K562 (cell line): ENCODE data around the gene ETS1. TPM values are rescaled to one million over a fixed set of nuclear protein-coding genes. Genes with fewer than 3 reads are reported as not detected.

Experiments used
- ATAC-seq: fragments of 200-7000 bp; cut with Tn5 transposase; 3 replicates; pipeline ENCODE4 v1.9.1; 2020; ENCODE audit warnings: moderate library complexity
- BruUV-seq: library from RNA; stranded (reverse); fragments of 400-500 nt; replicated peaks from 2 replicates; lab custom pipeline; 2021; lab: Mats Ljungman, UMichigan
- CTCF ChIA-PET: fragments of 300-600 bp; formaldehyde crosslinking; extraction: SDS; loops from one replicate; lab custom pipeline; 2021; ENCODE audit warnings: low intra/inter-chr PET ratio; lab: Yijun Ruan, JAX
- POLR2A ChIA-PET: fragments of 300-600, 350-650 bp; sonication (Branson Sonifier 250); formaldehyde crosslinking; extraction: SDS; loops from one replicate; lab custom pipeline; 2021; ENCODE audit warnings: antibody characterized with exemption, inconsistent platforms; lab: Yijun Ruan, JAX
- DNase-seq, 4 experiments: peaks; one replicate each; pipeline versions ENCODE4 v3.0.0 to v3.0.0-alpha.2; 2011 to 2018; ENCODE audit warnings: low spot score in 3 of 4, mixed read lengths in 3 of 4; ENCODE audit errors: extremely low read depth in 1 of 4
- FAIRE-seq: peaks from 2 replicates; lab custom pipeline; 2011; peaks lifted over from hg19 to GRCh38; lab: Jason Lieb, UNC
- H2AFZ ChIP-seq: 2 replicates; pipeline ENCODE4 v1.6.0; 2011; ENCODE audit warnings: low read depth, low read length, control low read depth, inconsistent platforms
- H3K27ac ChIP-seq: fragments of 200-600 bp; 3 replicates; pipeline ENCODE4 v1.8.0; 2011; ENCODE audit warnings: low read depth, mild to moderate bottlenecking, control low read depth, inconsistent platforms, low read length, moderate library complexity, mixed read lengths; ENCODE audit errors: extremely low read depth
- H3K27me3 ChIP-seq, 2 experiments: fragments of 300-600 bp in 1 of 2; 2 replicates in 1 of 2; 3 replicates in 1 of 2; pipeline versions ENCODE4 v1.6.0 to v1.8.0; 2011; ENCODE audit warnings: inconsistent platforms in 2 of 2, low read length in 2 of 2, mild to moderate bottlenecking in 1 of 2, mixed read lengths in 1 of 2, moderate library complexity in 1 of 2; ENCODE audit not compliant: control insufficient read depth in 2 of 2, insufficient read depth in 2 of 2
- H3K36me3 ChIP-seq: fragments of 300-600 bp; 3 replicates; pipeline ENCODE4 v1.8.0; 2011; ENCODE audit warnings: mild to moderate bottlenecking, low read length, inconsistent platforms; ENCODE audit not compliant: control insufficient read depth, insufficient read depth
- H3K4me1 ChIP-seq, 2 experiments: fragments of 200-600 bp in 1 of 2; replicated peaks in 1 of 2; 2 replicates in 1 of 2; 3 replicates in 1 of 2; pipeline versions ENCODE4 v1.5.1 to v1.8.0; 2011; ENCODE audit warnings: inconsistent platforms in 2 of 2, low read length in 2 of 2, mild to moderate bottlenecking in 1 of 2, mixed read lengths in 1 of 2, moderate library complexity in 1 of 2; ENCODE audit not compliant: control insufficient read depth in 2 of 2, insufficient read depth in 2 of 2
- H3K4me2 ChIP-seq: 2 replicates; pipeline ENCODE4 v1.6.1; 2011; ENCODE audit warnings: low read length, control low read depth, inconsistent platforms, mixed read lengths; ENCODE audit not compliant: insufficient read depth
- H3K4me3 ChIP-seq: fragments of 200-600 bp; sonication (generic), shearing (Covaris generic); 2 replicates; pipeline ENCODE4 v1.5.1; 2016; ENCODE audit warnings: control low read depth, inconsistent platforms
- H3K79me2 ChIP-seq: fragments of 200-600 bp; 3 replicates; pipeline ENCODE4 v1.8.0; 2011; ENCODE audit warnings: low read length, inconsistent platforms; ENCODE audit not compliant: control insufficient read depth, insufficient read depth
- H3K9ac ChIP-seq, 2 experiments: 2 replicates each; pipeline versions ENCODE4 v1.6.0 to v1.6.1; 2011; ENCODE audit warnings: low read depth in 2 of 2, low read length in 2 of 2, control low read depth in 1 of 2, inconsistent platforms in 1 of 2, mild to moderate bottlenecking in 1 of 2, mixed read lengths in 1 of 2; ENCODE audit not compliant: insufficient read depth in 1 of 2
- H3K9me1 ChIP-seq: one replicate; pipeline ENCODE4 v1.6.0; 2011; ENCODE audit warnings: inconsistent platforms, mild to moderate bottlenecking, low read length, moderate library complexity; ENCODE audit not compliant: control insufficient read depth, insufficient read depth
- H3K9me3 ChIP-seq: replicated peaks from 2 replicates; pipeline ENCODE4 v1.5.1; 2011; ENCODE audit warnings: low read depth, low read length, inconsistent platforms; ENCODE audit not compliant: control insufficient read depth, insufficient read depth
- H4K20me1 ChIP-seq: replicated peaks from 2 replicates; pipeline ENCODE4 v1.6.1; 2011; ENCODE audit warnings: low read length, inconsistent platforms, mixed read lengths; ENCODE audit not compliant: control insufficient read depth, insufficient read depth
- WGBS: fragments of 100-300 bp; shearing (Covaris generic); methylation state at CpG from one replicate; pipeline ENCODE4 v1.1.6; 2016; ENCODE audit warnings: low coverage, mixed read lengths; ENCODE audit not compliant: insufficient coverage; ENCODE audit errors: missing lambda C conversion rate; 5-methylcytosine and 5-hydroxymethylcytosine counted together
- in situ Hi-C: fragments of 300-500 bp; cut with MboI; formaldehyde crosslinking; loops from 4 replicates; pipeline ENCODE4 v1.15.0; 2018; ENCODE audit warnings: inconsistent platforms, mixed read lengths
- intact Hi-C: fragments of 100-400 bp; cut with micrococcal nuclease; formaldehyde crosslinking; loops from 2 replicates; pipeline ENCODE4 v1.14.2; 2022
- polyA plus RNA-seq, 8 experiments: library from polyadenylated mRNA; depleted of rRNA in 4 of 8; stranded (reverse) in 5 of 8; unstranded in 3 of 8; fragments of >200 nt; fragmentation: Nextera tagmentation in 2 of 8; fragmentation: Illumina TruSeq in 1 of 8; extraction: Ambion mirVana in 2 of 8; extraction: Trizol in 1 of 8; gene quantifications; 2 replicates each; pipeline versions ENCODE4 v1.2.1 to v1.2.3, GENCODE V29; 2011 to 2014; ENCODE audit warnings: inconsistent platforms in 1 of 8, missing spikeins in 1 of 8
- total RNA-seq, 7 experiments: library from RNA; depleted of rRNA in 6 of 7; stranded (reverse); fragments of >200 nt in 6 of 7; fragmentation: Illumina TruSeq in 2 of 7; extraction: Trizol in 2 of 7; gene quantifications; 2 replicates each; pipeline versions ENCODE4 v1.2.1 to v1.2.3, GENCODE V29; 2011 to 2021; ENCODE audit warnings: low replicate concordance in 1 of 7
- TF ChIP-seq, protein P1 (sequence below), 2 experiments: fragments of 450-650 bp; IDR thresholded peaks; 2 replicates each; pipeline ENCODE4 v1.6.1; 2016; ENCODE audit warnings: mild to moderate bottlenecking in 2 of 2, borderline replicate concordance in 1 of 2, low read depth in 1 of 2, moderate library complexity in 1 of 2

Gene ETS1
- total and polyA plus RNA-seq, 9 of the 15 experiments (the other 6 are each of a cell fraction or from before 2014, with no cell fraction given): 0.04 to 1.4 (median 0.23) TPM

DNA sequence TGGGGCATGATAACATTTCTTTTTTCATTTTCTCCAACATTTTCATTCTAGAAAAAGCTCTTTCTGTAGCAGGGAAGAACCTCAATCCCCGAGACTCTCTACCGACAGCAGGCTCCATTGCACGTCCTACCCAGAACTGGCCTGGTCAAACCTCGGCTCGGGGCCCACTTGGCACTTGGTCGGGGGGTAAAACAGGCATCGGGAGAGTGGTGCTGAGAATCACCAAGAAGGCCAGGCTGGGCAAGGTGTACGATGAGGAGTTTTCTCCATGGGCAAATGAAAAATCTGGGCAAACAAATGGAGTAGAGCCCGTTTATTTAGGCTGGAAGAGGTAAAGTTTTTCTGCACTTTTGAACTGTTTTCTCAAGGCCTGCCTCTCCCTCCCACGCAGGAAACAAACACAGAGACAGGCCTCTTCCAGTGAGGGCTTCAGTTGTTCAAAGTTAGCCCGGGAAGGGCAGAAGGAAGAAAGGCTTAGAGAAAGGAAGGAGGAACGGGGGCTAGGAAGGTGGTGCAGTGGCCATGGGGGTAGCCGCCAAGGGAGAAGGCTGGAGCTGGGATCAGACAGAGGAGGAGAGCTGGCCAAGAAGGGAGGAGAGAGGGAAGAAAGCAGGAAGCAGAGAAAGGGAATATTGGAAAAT is 87.6 kb downstream of the ETS1 start:
- intact Hi-C loops: no loop called here
- TF ChIP-seq, protein P1, sequence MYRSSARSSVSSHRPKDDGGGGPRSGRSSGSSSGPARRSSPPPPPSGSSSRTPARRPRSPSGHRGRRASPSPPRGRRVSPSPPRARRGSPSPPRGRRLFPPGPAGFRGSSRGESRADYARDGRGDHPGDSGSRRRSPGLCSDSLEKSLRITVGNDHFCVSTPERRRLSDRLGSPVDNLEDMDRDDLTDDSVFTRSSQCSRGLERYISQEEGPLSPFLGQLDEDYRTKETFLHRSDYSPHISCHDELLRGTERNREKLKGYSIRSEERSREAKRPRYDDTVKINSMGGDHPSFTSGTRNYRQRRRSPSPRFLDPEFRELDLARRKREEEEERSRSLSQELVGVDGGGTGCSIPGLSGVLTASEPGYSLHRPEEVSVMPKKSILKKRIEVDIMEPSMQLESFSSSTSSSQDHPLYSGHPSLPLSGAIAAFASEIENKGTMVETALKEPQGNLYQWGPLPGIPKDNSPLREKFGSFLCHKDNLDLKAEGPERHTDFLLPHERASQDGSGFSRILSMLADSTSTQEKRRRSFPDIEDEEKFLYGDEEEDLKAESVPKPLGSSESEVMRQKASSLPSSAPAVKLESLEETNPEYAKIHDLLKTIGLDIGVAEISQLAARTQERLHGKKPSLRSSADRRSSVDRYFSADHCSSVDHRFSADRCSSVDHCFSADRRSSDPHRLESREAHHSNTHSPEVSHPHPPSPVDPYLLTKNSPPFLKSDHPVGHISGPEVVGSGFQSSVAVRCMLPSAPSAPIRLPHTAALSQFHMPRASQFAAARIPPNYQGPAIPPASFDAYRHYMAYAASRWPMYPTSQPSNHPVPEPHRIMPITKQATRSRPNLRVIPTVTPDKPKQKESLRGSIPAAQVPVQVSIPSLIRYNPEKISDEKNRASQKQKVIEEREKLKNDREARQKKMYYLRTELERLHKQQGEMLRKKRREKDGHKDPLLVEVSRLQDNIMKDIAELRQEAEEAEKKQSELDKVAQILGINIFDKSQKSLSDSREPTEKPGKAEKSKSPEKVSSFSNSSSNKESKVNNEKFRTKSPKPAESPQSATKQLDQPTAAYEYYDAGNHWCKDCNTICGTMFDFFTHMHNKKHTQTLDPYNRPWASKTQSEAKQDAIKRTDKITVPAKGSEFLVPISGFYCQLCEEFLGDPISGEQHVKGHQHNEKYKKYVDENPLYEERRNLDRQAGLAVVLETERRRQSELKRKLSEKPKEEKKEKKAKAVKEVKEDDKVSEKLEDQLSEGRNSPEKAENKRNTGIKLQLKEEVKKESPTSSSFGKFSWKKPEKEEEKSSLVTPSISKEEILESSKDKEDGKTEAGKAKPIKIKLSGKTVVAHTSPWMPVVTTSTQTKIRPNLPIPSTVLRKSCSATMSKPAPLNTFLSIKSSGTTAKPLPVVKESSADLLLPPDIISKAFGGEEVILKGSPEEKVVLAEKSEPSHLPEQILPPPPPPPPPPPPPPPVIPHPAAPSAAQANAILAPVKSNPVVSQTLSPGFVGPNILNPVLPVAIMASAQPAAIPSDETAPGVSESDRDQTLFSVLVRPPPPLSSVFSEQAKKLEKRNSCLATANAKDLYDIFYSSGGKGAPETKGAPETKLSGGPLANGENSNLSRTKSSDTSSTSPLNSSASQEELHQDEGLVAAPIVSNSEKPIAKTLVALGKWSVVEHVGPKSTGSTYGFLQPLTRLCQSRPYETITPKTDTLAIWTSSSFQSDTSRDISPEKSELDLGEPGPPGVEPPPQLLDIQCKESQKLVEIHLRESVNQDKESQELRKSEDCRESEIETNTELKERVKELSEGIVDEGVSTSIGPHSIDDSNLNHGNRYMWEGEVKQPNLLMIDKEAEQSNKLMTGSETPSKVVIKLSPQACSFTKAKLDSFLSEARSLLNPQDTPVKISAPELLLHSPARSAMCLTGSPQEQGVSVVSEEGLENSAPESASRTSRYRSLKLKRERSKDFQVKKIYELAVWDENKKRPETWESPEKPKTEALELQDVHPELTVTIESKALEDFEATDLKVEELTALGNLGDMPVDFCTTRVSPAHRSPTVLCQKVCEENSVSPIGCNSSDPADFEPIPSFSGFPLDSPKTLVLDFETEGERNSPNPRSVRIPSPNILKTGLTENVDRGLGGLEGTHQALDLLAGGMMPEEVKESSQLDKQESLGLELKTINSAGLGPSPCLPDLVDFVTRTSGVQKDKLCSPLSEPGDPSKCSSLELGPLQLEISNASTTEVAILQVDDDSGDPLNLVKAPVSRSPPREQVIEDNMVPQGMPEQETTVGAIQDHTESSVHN (IDR thresholded peaks at IDR 0.05; ENCODE audit: borderline replicate concordance in 1 of 2, low read depth in 1 of 2): no peak
- TF ChIP-seq, all 486 proteins: peak for 0
- H3K4me3 ChIP-seq: no peak overlapping the region
- no peak overlapping the region for H3K9ac ChIP-seq
- no peaks in the 10 kb centered on the region for H3K79me2 ChIP-seq
- H3K4me1 ChIP-seq: no peaks in the 10 kb centered on the region; a peak in 1 of 5 replicates
- DNase-seq (no peak), ATAC-seq (no peak), FAIRE-seq (no peak)
- H3K36me3 ChIP-seq: no peaks in the 10 kb centered on the region
- ChIA-PET POLR2A (no interaction called here), CTCF (no interaction called here)
- H3K27ac ChIP-seq: no peak overlapping the region
- H2AFZ ChIP-seq: no peak overlapping the region
- WGBS: 4% methylated on average over 13 of the region's 13 CpGs
- no peaks in the 10 kb centered on the region for H4K20me1 ChIP-seq
- no peaks in the 10 kb centered on the region for H3K9me1 ChIP-seq
- no peaks in the 10 kb centered on the region; a peak in 1 of 5 replicates for H3K27me3 ChIP-seq
- H3K9me3 ChIP-seq: no peaks in the 10 kb centered on the region
- in situ Hi-C loops: no loop called here
- BruUV-seq: no TSS peak
- H3K4me2 ChIP-seq: no peak overlapping the region
